Transverse colon (tissue), 4 donors: ENCODE data around the gene RASSF10. TPM values are rescaled to one million over a fixed set of nuclear protein-coding genes. Genes with fewer than 3 reads are reported as not detected.

Experiments
- DNase-seq: peaks from one replicate; pipeline ENCODE4 v3.0.0-alpha.2; 2019
- H3K27ac ChIP-seq, 4 donors: fragments of 200-600 bp; sonication (generic); 2 replicates each; pipeline ENCODE4 v1.5.1; 2016 to 2018; ENCODE audit warnings: inconsistent platforms in 4 of 4
- H3K27me3 ChIP-seq: fragments of 200-600 bp; sonication (generic); 2 replicates; pipeline ENCODE4 v1.5.1; 2017; ENCODE audit warnings: inconsistent platforms
- H3K36me3 ChIP-seq, 4 donors: fragments of 200-600 bp; sonication (generic); 2 replicates each; pipeline ENCODE4 v1.5.1; 2017 to 2019; ENCODE audit warnings: inconsistent platforms in 4 of 4
- H3K4me1 ChIP-seq, 4 donors: fragments of 200-600 bp; sonication (generic); 2 replicates each; pipeline ENCODE4 v1.5.1; 2017 to 2020; ENCODE audit warnings: inconsistent platforms in 4 of 4
- H3K4me3 ChIP-seq, 4 donors: fragments of 200-600 bp; sonication (generic); 1 replicate in 1 of 4; 2 replicates in 3 of 4; pipeline versions ENCODE4 v1.5.1 to v1.6.1; 2017 to 2019; ENCODE audit warnings: inconsistent platforms in 4 of 4
- H3K9me3 ChIP-seq, 2 donors: fragments of 200-600 bp; sonication (generic); 2 replicates each; pipeline ENCODE4 v1.5.1; 2017 to 2019; ENCODE audit warnings: inconsistent platforms in 2 of 2
- CTCF ChIP-seq, 5 experiments: fragments of 200-600 bp in 3 of 5; fragments of 450-650 bp in 2 of 5; sonication (generic) in 3 of 5; IDR thresholded peaks; 1 replicate in 2 of 5; 2 replicates in 3 of 5; pipeline ENCODE4 v1.5.1; 2016 to 2017; ENCODE audit warnings: antibody characterized with exemption in 5 of 5, inconsistent platforms in 3 of 5, mild to moderate bottlenecking in 2 of 5, moderate library complexity in 1 of 5
- EP300 ChIP-seq: sonication (generic); formaldehyde crosslinking; IDR thresholded peaks from one replicate; pipeline ENCODE4 v1.6.1; 2017; ENCODE audit warnings: antibody characterized with exemption, low read depth
- POLR2A ChIP-seq: fragments of 450-650 bp; IDR thresholded peaks from one replicate; pipeline ENCODE4 v1.6.1; 2016; ENCODE audit warnings: antibody characterized with exemption, mild to moderate bottlenecking, moderate library complexity
- POLR2AphosphoS5 ChIP-seq, 3 donors: sonication (generic); formaldehyde crosslinking; IDR thresholded peaks; one replicate each; pipeline ENCODE4 v1.6.1; 2016; ENCODE audit warnings: antibody characterized with exemption in 3 of 3
- WGBS, 2 donors: methylation state at CpG; one replicate each; pipeline ENCODE4 v1.1.5; 2018; ENCODE audit warnings: low coverage in 1 of 2; 5-methylcytosine and 5-hydroxymethylcytosine counted together
- in situ Hi-C, 4 donors: fragments of 200-750 bp; cut with MboI; loops; one replicate each; pipeline versions ENCODE4 v1.15.0 to v1.15.1; 2017; ENCODE audit warnings: low sequenced_read_pairs in 3 of 4, low pct_ligation_motif_present in 1 of 4, low pct_unique_long_range_greater_than_20kb in 1 of 4
- intact Hi-C: fragments of 100-400 bp; cut with DNase I; formaldehyde crosslinking; loops from one replicate; pipeline ENCODE4 v1.15.1; 2023; ENCODE audit warnings: low total_unique reads
- total RNA-seq, 4 donors: library from RNA; depleted of rRNA; stranded (reverse); fragments of >200 nt; gene quantifications; one replicate each; pipeline ENCODE4 v1.1.0, GENCODE V29; 2016

Gene RASSF10
- total RNA-seq, 4 donors from 2014 or later, result 0.48 TPM; not detected in 3

GRCh38 chr11:13003736-13004493 lies 5.2 kb upstream of the RASSF10 start:
- in situ Hi-C loops (no loop called here), intact Hi-C loops (no loop called here)
- Histone ChIP-seq H3K4me3 (no peak overlapping the region), H3K9me3 (no peaks in the 10 kb centered on the region), H3K27ac (no peak overlapping the region), H3K36me3 (no peaks in the 10 kb centered on the region), H3K27me3 (peaks cover 33% of the 10 kb centered on the region), H3K4me1 (peaks cover 0 to 7% (median 6%) of the 10 kb centered on the region in 4 donors)
- TF ChIP-seq POLR2A (no peak), POLR2AphosphoS5 (IDR thresholded peaks at IDR 0.05) (no peak), EP300 (no peak), CTCF (IDR thresholded peaks at IDR 0.05) (no peak)
- DNase-seq, result no peak
- WGBS, 2 donors, result 68 to 80% methylated on average over 4 of the region's 4 CpGs

- Histone ChIP-seq H3K27me3 (peaks cover 67% of the 10 kb centered on the region), H3K36me3 (no peaks in the 10 kb centered on the region), H3K9me3 (no peaks in the 10 kb centered on the region), H3K4me3 (no peak overlapping the region), H3K27ac (no peak overlapping the region), H3K4me1 (peaks cover 5 to 41% (median 33%) of the 10 kb centered on the region in 4 donors)
- WGBS, 2 donors, result 75% methylated on average over 2 to 4 of the region's 4 CpGs
- in situ Hi-C loops (no loop called here), intact Hi-C loops (no loop called here)
- no peak for DNase-seq
- TF ChIP-seq CTCF (IDR thresholded peaks at IDR 0.05), result no peak
- no peak for TF ChIP-seq EP300
- TF ChIP-seq POLR2A, result no peak
- no peak for TF ChIP-seq POLR2AphosphoS5 (IDR thresholded peaks at IDR 0.05)
Observed at GRCh38 chr11:13007182-13008060, 1.7 kb upstream of the RASSF10 start.

GRCh38 chr11:13008061-13008435 lies 1.1 kb upstream of the RASSF10 start:
- no peak for DNase-seq
- intact Hi-C loops (no loop called here), in situ Hi-C loops (no loop called here)
- no peak for TF ChIP-seq CTCF (IDR thresholded peaks at IDR 0.05)
- no peak for TF ChIP-seq POLR2A
- no peak for TF ChIP-seq EP300
- no peak for TF ChIP-seq POLR2AphosphoS5 (IDR thresholded peaks at IDR 0.05)
- Histone ChIP-seq H3K4me3 (no peak overlapping the region), H3K9me3 (no peaks in the 10 kb centered on the region), H3K36me3 (no peaks in the 10 kb centered on the region), H3K4me1 (peaks cover 5 to 47% (median 33%) of the 10 kb centered on the region in 4 donors), H3K27ac (no peak overlapping the region), H3K27me3 (peaks cover 73% of the 10 kb centered on the region)
- WGBS, 2 donors, result 40% methylated on average over 2 of the region's 2 CpGs; no CpG with 5 or more reads in 1 of the 2 donors

- WGBS, 2 donors, result 20% methylated on average over 47 of the region's 48 CpGs; no CpG with 5 or more reads in 1 of the 2 donors
- Histone ChIP-seq H3K9me3 (no peaks in the 10 kb centered on the region), H3K4me1 (peaks cover 5 to 56% (median 33%) of the 10 kb centered on the region in 4 donors), H3K36me3 (no peaks in the 10 kb centered on the region), H3K4me3 (peak overlapping the region in 3 of 4 donors; percentile 14 to 41 (median 34)), H3K27ac (peak overlapping the region in 1 of 4 donors; percentile 11), H3K27me3 (peaks cover 86% of the 10 kb centered on the region)
- in situ Hi-C loops (no loop called here), intact Hi-C loops (no loop called here)
- TF ChIP-seq POLR2AphosphoS5 (IDR thresholded peaks at IDR 0.05), result no peak
- DNase-seq, result no peak
Observed at GRCh38 chr11:13009476-13009920, 382 bp downstream of the RASSF10 start.
